Right cardiac atrium (tissue), 5 donors: ENCODE data around the gene GAPDHS. TPM values are rescaled to one million over a fixed set of nuclear protein-coding genes. Genes with fewer than 3 reads are reported as not detected.
A peak's percentile ranks its signal among the peaks of the same experiment; 100 is the strongest.

Experiments used
- ATAC-seq, 2 donors: fragments of 200-7000 bp; cut with Tn5 transposase; one replicate each; pipeline versions ENCODE4 v1.8.0 to v1.9.1; 2020; ENCODE audit warnings: moderate library complexity in 2 of 2, mild to moderate bottlenecking in 1 of 2
- DNase-seq, 3 donors: peaks; one replicate each; pipeline ENCODE4 v3.0.0-alpha.2; 2020
- H3K27ac ChIP-seq: one replicate; pipeline ENCODE4 v1.5.1; 2013; ENCODE audit warnings: mild to moderate bottlenecking, low read length, control low read depth, moderate library complexity
- H3K27me3 ChIP-seq: one replicate; pipeline ENCODE4 v1.6.1; 2013; ENCODE audit not compliant: control insufficient read depth, insufficient read depth
- H3K4me1 ChIP-seq: one replicate; pipeline ENCODE4 v1.6.1; 2013; ENCODE audit warnings: low read length; ENCODE audit not compliant: control insufficient read depth, insufficient read depth
- H3K4me3 ChIP-seq: one replicate; pipeline ENCODE4 v1.5.1; 2013; ENCODE audit warnings: low read length, control low read depth
- H3K9me3 ChIP-seq: one replicate; pipeline ENCODE4 v1.6.1; 2013; ENCODE audit warnings: low read length; ENCODE audit not compliant: control insufficient read depth
- WGBS: extraction: QIAGEN DNeasy Blood & Tissue Kit; methylation state at CpG from one replicate; pipeline ENCODE4 v1.1.7; 2013; 5-methylcytosine and 5-hydroxymethylcytosine counted together
- intact Hi-C, 4 donors: fragments of 100-400 bp; cut with DNase I; formaldehyde crosslinking; loops; one replicate each; pipeline versions ENCODE4 v1.11.0 to v1.14.0; 2022 to 2023
- polyA plus RNA-seq: library from polyadenylated mRNA; stranded (reverse); fragments of 200-250 nt; gene quantifications from one replicate; pipeline ENCODE4 v1.2.3, GENCODE V29; 2013
- total RNA-seq, 4 donors: library from RNA; stranded (reverse); fragmentation: NEBNext Ultra II Directional; extraction: Animal tissue kit (Norgen Biotek cat#: 25700); gene quantifications; one replicate each; pipeline ENCODE4 v1.2.1, GENCODE V29; 2021
- donor health status: healthy with polysubstance abuse.
- donor health status: DM: no; HTN: yes; CAD: no.
- donor health status: DM: no; HTN: no; CAD: no.
- donor health status: DM: no; HTN: yes; CAD: no; lungs with severe emphysema.
- donor health status: DM: yes; HTN: yes; CAD: no.

The GAPDHS gene
- total and polyA plus RNA-seq, 5 donors = not detected

DNA sequence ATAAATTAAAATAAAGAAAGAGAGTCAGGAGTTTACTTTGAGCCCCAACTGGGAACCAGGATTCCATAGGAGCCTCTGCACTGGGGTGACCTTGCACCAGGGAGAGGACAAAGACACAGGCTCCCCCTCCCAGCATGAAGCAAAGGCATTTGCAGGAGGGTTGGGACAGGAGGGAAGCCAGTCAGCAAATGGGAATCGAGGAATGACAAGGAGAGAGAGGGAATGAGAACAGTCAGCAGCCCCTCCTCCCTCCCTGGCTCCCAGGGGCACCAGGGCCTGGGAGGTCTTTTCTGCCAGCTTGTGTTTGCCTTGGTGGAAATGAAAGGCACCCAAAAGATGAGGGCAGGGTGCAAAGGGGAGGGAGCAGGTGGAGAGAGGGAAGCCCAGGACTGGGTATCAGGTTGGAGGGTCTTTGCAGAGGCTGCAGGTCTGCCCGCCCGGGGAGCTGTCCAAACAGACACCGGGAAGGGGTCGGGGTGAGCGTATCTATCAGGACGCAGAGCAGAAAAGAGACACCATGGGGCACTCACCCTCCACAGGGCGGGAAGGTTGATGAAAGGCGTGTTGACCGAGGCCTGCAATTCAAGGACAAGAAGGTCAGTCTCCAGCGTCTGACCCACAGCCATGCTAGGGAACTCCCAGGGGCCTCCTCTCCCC, 8.9 kb upstream of the GAPDHS start:
- DNase-seq (no peak), ATAC-seq (no peak)
- no peak overlapping the region for H3K27ac ChIP-seq
- H3K4me3 ChIP-seq = no peak overlapping the region
- no peaks in the 10 kb centered on the region for H3K9me3 ChIP-seq
- intact Hi-C loops = no loop called here
- no peaks in the 10 kb centered on the region for H3K27me3 ChIP-seq
- H3K4me1 ChIP-seq = no peaks in the 10 kb centered on the region
- 29% methylated on average over 11 of the region's 11 CpGs for WGBS

DNA sequence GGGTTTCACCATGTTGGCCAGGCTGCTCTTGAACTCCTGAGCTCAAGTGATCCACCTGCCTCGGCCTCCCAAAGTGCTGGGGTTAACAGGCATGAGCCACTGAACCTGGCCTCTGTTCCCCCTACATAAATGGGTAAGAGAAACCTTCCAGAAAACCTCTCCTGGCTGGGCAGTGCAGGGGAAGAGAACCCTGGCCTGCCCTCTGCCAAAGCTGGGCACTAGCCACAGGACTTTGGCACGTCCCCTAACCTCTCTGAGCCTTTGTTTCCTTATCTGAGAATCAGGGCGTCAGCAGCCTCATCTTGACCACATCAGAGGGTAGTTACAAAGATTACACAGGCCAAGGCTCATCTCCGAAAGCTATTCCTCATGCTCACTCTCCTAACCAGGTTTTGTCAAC, 7.4 kb upstream of the GAPDHS start:
- WGBS = 69% methylated on average over 4 of the region's 4 CpGs
- no peak overlapping the region for H3K4me3 ChIP-seq
- no peak overlapping the region for H3K27ac ChIP-seq
- no peaks in the 10 kb centered on the region for H3K9me3 ChIP-seq
- no peak for DNase-seq
- intact Hi-C loops = no loop called here
- no peak for ATAC-seq
- no peaks in the 10 kb centered on the region for H3K4me1 ChIP-seq
- H3K27me3 ChIP-seq = no peaks in the 10 kb centered on the region

DNA sequence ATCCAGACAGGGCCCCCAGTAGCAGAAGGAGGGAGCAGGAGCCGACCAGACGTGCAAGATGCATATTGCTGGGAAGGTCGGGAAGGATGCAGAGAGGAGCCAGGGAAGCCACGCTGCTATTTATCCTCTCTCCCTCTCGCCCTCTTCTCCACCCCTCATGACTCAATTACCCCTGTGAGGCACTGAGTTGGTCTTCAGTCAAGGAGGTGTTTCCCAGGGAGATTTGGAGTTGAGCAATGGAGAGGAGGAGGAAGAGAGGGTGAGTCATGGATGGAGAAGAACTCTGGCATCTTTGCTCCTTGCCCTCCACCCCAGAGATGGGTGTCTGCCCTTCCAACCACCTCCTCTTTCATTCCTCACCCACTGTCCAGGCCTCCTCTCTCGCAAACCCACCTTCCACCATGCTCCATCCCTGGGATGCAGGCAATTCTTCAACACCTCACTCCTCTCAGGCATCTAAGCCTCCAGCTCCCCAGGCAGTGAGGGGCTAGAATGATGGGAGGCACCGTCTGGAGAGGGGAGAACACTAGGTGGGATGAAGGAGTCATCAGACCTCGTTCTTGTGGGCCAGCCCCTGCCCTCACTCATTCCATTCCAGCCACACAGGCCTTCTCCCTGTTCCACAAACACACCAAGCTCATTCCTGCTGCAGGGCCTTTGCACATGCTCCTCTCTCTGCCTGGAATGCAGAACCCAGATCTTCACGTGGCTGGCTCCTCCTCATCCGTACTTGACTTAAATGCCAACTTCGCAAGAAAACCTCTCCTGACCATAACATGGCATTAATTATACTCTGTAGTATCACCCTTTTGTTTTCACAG, 4.8 kb upstream of the GAPDHS start, which contains the start of gene SBSN:
SBSN (minus strand) TSS at position 94 of the 821 bp plus-strand sequence; CDS start at position 64, 30 bp downstream.
- Histone ChIP-seq H3K27ac (no peak within 1 kb of the TSS), H3K27me3 (no peaks in the 10 kb centered on the region), H3K4me1 (no peaks in the 10 kb centered on the region), H3K4me3 (no peak within 1 kb of the TSS), H3K9me3 (no peaks in the 10 kb centered on the region)
- intact Hi-C loops = no loop called here
- no peak for ATAC-seq
- peak in 1 of 3 donors; percentile 5 for DNase-seq
- 76% methylated on average over 11 of the region's 11 CpGs for WGBS

DNA sequence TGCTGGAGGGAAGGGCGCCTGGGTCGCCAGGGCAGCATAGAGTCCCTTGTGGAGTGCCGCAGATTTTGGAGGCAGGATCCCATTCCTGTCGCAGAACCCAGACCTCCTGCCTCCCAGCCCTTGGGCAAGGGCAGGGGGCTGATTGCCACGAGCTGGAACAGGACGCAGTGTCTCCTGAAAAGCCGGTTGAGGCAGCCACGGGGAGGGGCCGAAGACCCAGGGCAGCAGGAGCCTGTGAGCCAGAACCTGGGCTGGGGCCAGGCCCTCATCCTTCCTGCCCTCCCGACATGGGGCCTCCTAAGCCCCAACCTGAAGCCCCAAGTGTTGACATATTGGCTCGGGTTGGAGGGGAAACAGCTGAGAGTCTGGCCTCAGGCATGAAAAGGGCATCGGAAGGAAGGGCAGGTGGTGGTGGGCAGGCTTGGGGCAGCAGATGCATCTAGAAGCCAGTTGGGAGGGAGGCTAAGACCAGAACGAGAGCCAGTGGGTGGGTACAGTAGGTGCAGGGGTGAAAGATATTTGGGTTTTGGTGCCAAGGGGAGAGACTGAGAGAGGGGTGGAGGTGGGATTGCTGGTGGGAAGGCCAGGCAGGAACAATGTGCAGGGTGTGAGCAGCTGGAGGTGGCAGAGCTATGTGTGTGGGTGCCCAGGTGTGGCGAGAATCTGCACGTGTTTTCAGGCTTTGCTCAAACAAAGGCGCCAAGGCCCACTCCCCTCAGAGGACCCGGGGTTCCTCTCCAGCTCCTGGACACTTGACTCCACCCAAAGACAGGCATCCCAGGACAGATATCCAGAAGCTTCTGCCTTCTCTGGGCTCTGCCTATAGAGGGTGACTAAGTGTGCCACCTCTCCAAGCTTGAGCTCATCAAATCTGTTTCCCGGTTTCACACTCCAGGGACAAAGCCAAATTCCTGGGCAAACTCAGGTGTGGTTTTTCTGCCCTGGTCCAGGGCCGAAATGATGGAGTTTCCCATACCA, 3.7 kb upstream of the GAPDHS start:
- Histone ChIP-seq H3K4me3 (no peak overlapping the region), H3K9me3 (no peaks in the 10 kb centered on the region), H3K27me3 (no peaks in the 10 kb centered on the region), H3K27ac (no peak overlapping the region), H3K4me1 (no peaks in the 10 kb centered on the region)
- ATAC-seq (no peak), DNase-seq (peak in 1 of 3 donors; percentile 36)
- 56% methylated on average over 19 of the region's 19 CpGs for WGBS
- intact Hi-C loops = no loop called here

DNA sequence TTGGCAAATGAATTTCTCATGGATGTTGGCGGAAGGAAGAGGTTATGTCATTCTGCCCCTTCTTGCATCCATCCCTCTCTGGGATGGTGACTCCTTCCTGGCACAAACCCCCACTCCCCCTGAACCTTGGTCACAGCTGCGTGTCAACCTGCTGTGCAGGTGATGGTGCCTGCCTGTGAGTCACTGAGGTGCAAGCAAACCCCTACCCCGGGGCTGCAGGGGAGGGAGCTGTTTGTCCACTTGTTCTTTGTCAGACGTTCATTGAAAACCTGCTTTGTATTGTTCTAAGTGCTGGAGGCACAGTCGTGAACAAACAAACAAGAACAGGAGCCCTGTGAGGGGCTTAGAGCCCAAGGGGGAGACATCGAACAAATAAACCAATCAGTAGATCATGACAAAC, 2.0 kb upstream of the GAPDHS start:
- H3K27ac ChIP-seq = no peak overlapping the region
- H3K27me3 ChIP-seq = no peaks in the 10 kb centered on the region
- no peak overlapping the region for H3K4me3 ChIP-seq
- H3K9me3 ChIP-seq = no peaks in the 10 kb centered on the region
- no peaks in the 10 kb centered on the region for H3K4me1 ChIP-seq
- intact Hi-C loops = no loop called here
- 56% methylated on average over 6 of the region's 6 CpGs for WGBS
- DNase-seq = no peak
- no peak for ATAC-seq

DNA sequence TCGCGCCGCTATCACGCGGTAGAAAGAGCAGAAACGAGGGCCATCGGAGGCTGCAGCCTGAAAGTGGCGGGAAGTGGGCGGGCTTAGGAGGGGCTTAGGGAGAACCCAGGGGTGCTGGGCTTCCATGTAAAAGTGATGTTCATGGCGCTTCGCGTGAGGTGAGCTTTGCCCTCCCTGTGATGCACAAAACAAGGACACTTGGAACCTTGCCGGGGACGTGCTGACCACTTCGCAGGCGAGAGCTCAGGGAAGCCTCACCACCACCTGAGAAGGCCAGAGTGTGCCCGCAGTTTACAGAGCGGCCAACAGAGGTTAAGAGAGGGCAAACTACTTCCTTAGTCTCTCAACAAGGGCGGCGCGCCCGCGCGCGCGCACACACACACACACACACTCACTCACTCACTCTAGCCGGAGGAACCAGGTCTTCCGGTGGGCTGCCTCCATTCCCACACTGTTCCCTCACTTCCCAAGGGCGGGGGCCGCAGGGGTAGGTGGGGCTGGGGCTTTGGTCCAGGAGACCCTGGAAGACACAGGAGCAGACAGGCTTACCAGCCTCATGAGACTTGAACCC, 651 bp downstream of the GAPDHS start:
- Histone ChIP-seq H3K4me1 (no peaks in the 10 kb centered on the region), H3K9me3 (no peaks in the 10 kb centered on the region), H3K4me3 (no peak overlapping the region), H3K27ac (no peak overlapping the region), H3K27me3 (no peaks in the 10 kb centered on the region)
- 2% methylated on average over 30 of the region's 30 CpGs for WGBS
- intact Hi-C loops = no loop called here
- ATAC-seq (peak; percentile 35 to 53), DNase-seq (peak in 2 of 3 donors; percentile 68 to 78)

DNA sequence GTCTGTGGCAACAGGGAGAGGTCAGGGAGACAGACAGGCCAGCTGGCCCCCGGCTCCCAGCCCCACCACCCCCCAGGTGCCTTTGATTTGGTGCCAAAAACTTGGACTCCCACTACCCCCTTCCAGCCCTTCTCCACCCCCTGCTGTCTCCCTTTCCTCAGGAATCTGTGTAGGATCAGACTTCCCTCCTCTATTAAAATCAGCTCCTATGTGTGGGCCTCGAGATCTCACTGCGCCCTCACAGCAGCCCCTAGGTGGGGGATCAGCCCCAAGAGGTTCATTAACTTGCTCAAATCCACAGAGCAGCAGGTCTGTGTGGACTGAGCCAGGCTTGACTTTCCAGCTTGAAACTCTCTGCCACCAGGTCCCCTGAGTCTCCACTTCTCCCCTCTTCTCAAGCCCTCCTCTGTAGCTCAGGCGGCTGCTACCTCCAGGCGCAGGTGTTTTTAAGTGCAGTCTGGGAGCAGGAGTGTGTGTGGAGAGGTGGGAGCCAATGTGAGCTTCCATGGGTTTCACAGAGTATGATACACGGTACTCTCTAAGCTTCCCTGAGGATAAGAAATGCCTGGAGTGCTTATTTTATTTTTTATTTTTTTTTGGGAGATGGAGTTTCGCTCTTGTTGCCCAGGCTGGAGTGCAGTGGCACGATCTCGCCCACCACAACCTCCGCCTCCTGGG, 1.7 kb downstream of the GAPDHS start:
- Histone ChIP-seq H3K4me3 (no peak overlapping the region), H3K9me3 (no peaks in the 10 kb centered on the region), H3K27ac (no peak overlapping the region), H3K27me3 (no peaks in the 10 kb centered on the region), H3K4me1 (no peaks in the 10 kb centered on the region)
- DNase-seq = no peak
- intact Hi-C loops = no loop called here
- WGBS = 62% methylated on average over 10 of the region's 10 CpGs
- ATAC-seq = no peak

DNA sequence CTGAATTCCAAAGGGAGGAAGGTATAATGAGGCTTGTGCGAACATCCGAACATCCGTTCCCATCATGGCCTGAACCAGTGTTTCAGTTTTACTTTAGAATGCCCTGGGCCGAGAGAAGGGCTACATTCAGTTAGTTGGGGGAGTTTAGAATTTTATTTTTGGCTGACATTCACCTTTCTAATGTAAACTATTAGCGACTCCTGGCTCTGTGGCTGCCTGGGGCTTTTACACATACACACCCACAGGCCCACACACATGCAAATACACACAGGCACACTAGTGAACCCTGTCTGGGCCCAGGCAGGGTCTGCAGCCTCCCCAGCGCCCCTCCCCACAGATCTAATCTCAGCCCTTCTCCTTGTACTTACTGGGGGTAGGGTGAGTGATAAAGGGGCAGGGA, 6.1 kb downstream of the GAPDHS start:
- DNase-seq = no peak

DNA sequence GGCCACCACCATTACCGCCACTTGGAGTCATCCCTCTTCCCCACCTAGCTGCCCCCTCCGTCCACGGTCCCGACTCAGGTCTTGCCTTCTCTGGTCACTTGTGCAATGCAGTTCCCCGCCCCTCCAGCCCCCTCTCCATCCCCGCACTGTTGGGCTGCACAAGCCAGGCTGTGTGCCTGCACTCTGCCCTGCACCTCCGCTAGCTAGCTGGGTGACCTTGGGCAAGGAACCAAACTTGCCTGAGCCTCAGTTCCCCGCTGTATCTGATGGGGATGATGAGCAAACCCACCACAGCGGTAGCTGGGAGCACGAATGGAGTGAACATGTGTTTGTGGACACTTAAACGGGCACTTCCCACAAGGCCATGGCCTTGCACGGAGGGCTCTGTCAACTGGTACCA, 6.6 kb downstream of the GAPDHS start:
- intact Hi-C loops = no loop called here
- Histone ChIP-seq H3K4me3 (no peak overlapping the region), H3K9me3 (no peaks in the 10 kb centered on the region), H3K27me3 (no peaks in the 10 kb centered on the region), H3K27ac (no peak overlapping the region), H3K4me1 (no peaks in the 10 kb centered on the region)
- 90% methylated on average over 12 of the region's 12 CpGs for WGBS
- DNase-seq (no peak), ATAC-seq (no peak)

More for the DNA sequence above, 6.1 kb downstream of the GAPDHS start:
- Histone ChIP-seq H3K9me3 (no peaks in the 10 kb centered on the region), H3K4me1 (no peaks in the 10 kb centered on the region), H3K27ac (no peak overlapping the region), H3K4me3 (no peak overlapping the region), H3K27me3 (no peaks in the 10 kb centered on the region)
- intact Hi-C loops = no loop called here
- 83% methylated on average over 6 of the region's 6 CpGs for WGBS
- ATAC-seq = no peak

DNA sequence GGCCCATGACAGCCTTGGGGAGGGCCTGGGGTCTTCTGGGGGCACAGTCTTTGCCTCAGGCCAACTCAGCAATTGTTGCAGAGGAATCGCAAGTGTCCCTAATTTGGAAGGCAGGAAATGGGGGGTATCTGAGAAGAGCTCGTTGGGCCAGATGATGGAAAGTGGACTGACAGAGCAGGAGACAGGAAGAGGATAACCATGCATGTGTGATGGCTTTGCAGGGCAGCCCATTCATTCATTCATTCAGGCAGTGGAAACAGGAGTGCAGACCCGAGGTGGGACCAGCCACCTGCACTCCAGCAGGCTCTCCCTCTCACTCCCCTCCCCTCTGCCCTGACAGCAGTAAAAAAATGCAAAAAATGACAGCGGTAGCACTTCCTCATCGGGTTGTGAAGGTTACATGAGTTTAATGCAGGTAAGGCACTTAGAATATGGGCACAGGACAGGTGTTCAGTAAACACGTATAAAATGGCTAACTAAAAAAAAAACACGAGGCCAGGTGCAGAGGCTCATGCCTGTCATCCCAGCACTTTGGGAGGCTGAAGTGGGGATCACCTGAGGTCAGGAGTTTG, 7.2 kb downstream of the GAPDHS start:
- DNase-seq (no peak), ATAC-seq (no peak)
- Histone ChIP-seq H3K9me3 (no peaks in the 10 kb centered on the region), H3K27me3 (no peaks in the 10 kb centered on the region), H3K27ac (no peak overlapping the region), H3K4me1 (no peaks in the 10 kb centered on the region), H3K4me3 (no peak overlapping the region)
- 75% methylated on average over 7 of the region's 7 CpGs for WGBS
- intact Hi-C loops = no loop called here
